Endothelial cell of umbilical vein (primary cell): ENCODE results near the gene CDH23. TPM values are rescaled to one million over a fixed set of nuclear protein-coding genes. Genes with fewer than 3 reads are reported as not detected.

ENCODE experiments used
- BruUV-seq: library from RNA; stranded (reverse); fragments of 400-500 nt; replicated peaks from 2 replicates; lab custom pipeline; 2021; lab: Mats Ljungman, UMichigan
- CTCF ChIA-PET: fragments of 300-600, 350-600 bp; sonication (Branson Sonifier 250); formaldehyde crosslinking; loops from one replicate; lab custom pipeline; 2021; ENCODE audit warnings: antibody characterized with exemption, inconsistent platforms; lab: Charles Lee
- POLR2A ChIA-PET: fragments of 300-600, 350-600 bp; sonication (Branson Sonifier 250); formaldehyde crosslinking; loops from one replicate; lab custom pipeline; 2021; ENCODE audit warnings: antibody characterized with exemption, inconsistent platforms; lab: Charles Lee
- DNase-seq: peaks from one replicate; pipeline ENCODE4 v3.0.0-alpha.2; 2011; ENCODE audit warnings: low read depth, low spot score
- FAIRE-seq: peaks from 2 replicates; lab custom pipeline; 2011; peaks lifted over from hg19 to GRCh38; lab: Jason Lieb, UNC
- H2AFZ ChIP-seq: 2 replicates; pipeline ENCODE4 v1.6.0; 2012; ENCODE audit warnings: low read depth, low read length, control low read depth, inconsistent platforms
- H3K27ac ChIP-seq: 2 replicates; pipeline ENCODE4 v1.5.1; 2011; ENCODE audit warnings: low read depth, mild to moderate bottlenecking, control low read depth, low read length, moderate library complexity; ENCODE audit not compliant: insufficient read depth
- H3K27me3 ChIP-seq, 2 experiments: 2 replicates each; pipeline versions ENCODE4 v1.6.0 to v1.6.1; 2011; ENCODE audit warnings: low read length in 2 of 2, mixed read lengths in 1 of 2; ENCODE audit not compliant: control insufficient read depth in 2 of 2, insufficient read depth in 2 of 2
- H3K36me3 ChIP-seq, 2 experiments: 2 replicates in 1 of 2; 3 replicates in 1 of 2; pipeline ENCODE4 v1.5.1; 2011; ENCODE audit warnings: low read length in 2 of 2, mild to moderate bottlenecking in 1 of 2, moderate library complexity in 1 of 2; ENCODE audit not compliant: control insufficient read depth in 2 of 2, insufficient read depth in 2 of 2; ENCODE audit errors: extremely low read depth in 1 of 2
- H3K4me1 ChIP-seq: 3 replicates; pipeline ENCODE4 v1.5.1; 2011; ENCODE audit warnings: mild to moderate bottlenecking, low read length; ENCODE audit not compliant: control insufficient read depth, insufficient read depth; ENCODE audit errors: extremely low read depth
- H3K4me2 ChIP-seq: 2 replicates; pipeline ENCODE4 v1.6.1; 2011; ENCODE audit warnings: low read length, control low read depth, mixed read lengths; ENCODE audit not compliant: insufficient read depth
- H3K4me3 ChIP-seq, 3 experiments: fragments of 200-600 bp in 1 of 3; sonication (generic), shearing (Covaris generic) in 1 of 3; replicated peaks in 1 of 3; 2 replicates each; pipeline ENCODE4 v1.5.1; 2011 to 2016; ENCODE audit warnings: control low read depth in 3 of 3, low read length in 3 of 3, mild to moderate bottlenecking in 2 of 3, inconsistent platforms in 1 of 3, low read depth in 1 of 3, moderate library complexity in 1 of 3; ENCODE audit not compliant: insufficient read depth in 1 of 3
- H3K79me2 ChIP-seq: 2 replicates; pipeline ENCODE4 v1.6.0; 2012; ENCODE audit warnings: low read length, inconsistent platforms; ENCODE audit not compliant: control insufficient read depth, insufficient read depth
- H3K9ac ChIP-seq: replicated peaks from 2 replicates; pipeline ENCODE3; 2011; ENCODE audit warnings: low read length, control low read depth; ENCODE audit not compliant: insufficient read depth; ENCODE audit errors: extremely low read depth
- H3K9me1 ChIP-seq: replicated peaks from 3 replicates; pipeline ENCODE4 v1.6.0; 2011; ENCODE audit warnings: mild to moderate bottlenecking, low read length; ENCODE audit not compliant: control insufficient read depth, insufficient read depth; ENCODE audit errors: extremely low read depth
- H3K9me3 ChIP-seq: replicated peaks from 2 replicates; pipeline ENCODE4 v1.5.1; 2012; ENCODE audit warnings: low read length, inconsistent platforms; ENCODE audit not compliant: control insufficient read depth, insufficient read depth
- H4K20me1 ChIP-seq: replicated peaks from 2 replicates; pipeline ENCODE3; 2011; ENCODE audit warnings: mild to moderate bottlenecking, low read length; ENCODE audit not compliant: control insufficient read depth, insufficient read depth; ENCODE audit errors: extremely low read depth
- CTCF ChIP-seq, 2 donors: IDR thresholded peaks; 1 replicate in 1 of 2; 2 replicates in 1 of 2; pipeline ENCODE4 v1.5.1; 2011; ENCODE audit warnings: low read length in 2 of 2, mild to moderate bottlenecking in 2 of 2, moderate library complexity in 2 of 2, control low read depth in 1 of 2, inconsistent platforms in 1 of 2, low read depth in 1 of 2; ENCODE audit not compliant: insufficient read depth in 1 of 2; ENCODE audit errors: extremely low read depth in 1 of 2
- EZH2 ChIP-seq: IDR thresholded peaks from 2 replicates; pipeline ENCODE4 v1.6.1; 2012; ENCODE audit warnings: borderline replicate concordance, low read depth, mild to moderate bottlenecking, moderate library complexity, low read length, inconsistent platforms; ENCODE audit not compliant: severe bottlenecking
- FOS ChIP-seq: IDR thresholded peaks from 2 replicates; pipeline ENCODE4 v1.6.1; 2011; ENCODE audit warnings: mild to moderate bottlenecking, low read length, moderate library complexity, borderline replicate concordance; ENCODE audit not compliant: insufficient read depth
- GATA2 ChIP-seq: IDR thresholded peaks from 2 replicates; pipeline ENCODE4 v1.7.0; 2011; ENCODE audit warnings: low read depth, mild to moderate bottlenecking, moderate library complexity, mixed read lengths, low read length; ENCODE audit not compliant: insufficient read length, insufficient read depth
- JUN ChIP-seq: IDR thresholded peaks from 2 replicates; pipeline ENCODE4 v1.6.1; 2011; ENCODE audit warnings: borderline replicate concordance, low read depth; ENCODE audit not compliant: insufficient read length, insufficient read depth
- MAX ChIP-seq: IDR thresholded peaks from 2 replicates; pipeline ENCODE4 v1.6.1; 2011; ENCODE audit not compliant: insufficient read depth, insufficient read length
- MYC ChIP-seq: IDR thresholded peaks from one replicate; pipeline ENCODE4 v1.6.1; 2011; ENCODE audit warnings: mild to moderate bottlenecking, low read depth, low read length
- POLR2A ChIP-seq: IDR thresholded peaks from 2 replicates; pipeline ENCODE4 v1.6.1; 2012; ENCODE audit warnings: low read depth, mild to moderate bottlenecking, control low read depth, low read length
- POLR2AphosphoS5 ChIP-seq: IDR thresholded peaks from 2 replicates; pipeline ENCODE4 v1.6.1; 2012; ENCODE audit warnings: low read depth, mild to moderate bottlenecking, control low read depth, low read length, moderate library complexity; ENCODE audit not compliant: insufficient read depth
- dilution Hi-C: fragments of 300-500 bp; cut with MboI; formaldehyde crosslinking; loops from one replicate; pipeline ENCODE4 v1.15.0; 2019; ENCODE audit warnings: low sequenced_read_pairs; ENCODE audit not compliant: extremely low pct_ligation_motif_present
- intact Hi-C: fragments of 100-400 bp; cut with micrococcal nuclease; formaldehyde crosslinking; loops from one replicate; pipeline ENCODE4 v1.10.0; 2022
- polyA plus RNA-seq, 4 experiments: library from polyadenylated mRNA; depleted of rRNA in 3 of 4; stranded (reverse) in 3 of 4; unstranded in 1 of 4; fragments of >200 nt; gene quantifications; 2 replicates each; pipeline versions ENCODE4 v1.2.1 to v1.2.3, GENCODE V29; 2011 to 2012; ENCODE audit warnings: missing spikeins in 1 of 4
- total RNA-seq: library from RNA; stranded (reverse); gene quantifications from 2 replicates; pipeline ENCODE4 v1.2.3, GENCODE V29; 2021

CDH23 gene
- total and polyA plus RNA-seq, 2 donors (not counting 3 experiments of a cell fraction or from before 2014, with no cell fraction given), result not detected

- dilution Hi-C loops (no loop called here), intact Hi-C loops (no loop called here)
- CTCF ChIA-PET, result no interaction called here
- no peak for TF ChIP-seq JUN
- TF ChIP-seq FOS, result no peak
- TF ChIP-seq EZH2, result no peak
- TF ChIP-seq POLR2AphosphoS5, result no peak
- no peak for TF ChIP-seq CTCF (IDR thresholded peaks at IDR 0.05; ENCODE audit: extremely low read depth in 1 of 2, insufficient read depth in 1 of 2, low read depth in 1 of 2, low read length in 2 of 2)
- no peak for TF ChIP-seq GATA2
- TF ChIP-seq POLR2A, result no peak
- TF ChIP-seq MAX, result no peak
- TF ChIP-seq MYC, result no peak
- Histone ChIP-seq H3K4me3 (no peak overlapping the region), H3K9me1 (no peaks in the 10 kb centered on the region), H4K20me1 (no peaks in the 10 kb centered on the region), H3K9ac (no peak overlapping the region), H2AFZ (no peak overlapping the region), H3K79me2 (no peaks in the 10 kb centered on the region), H3K4me2 (no peak overlapping the region), H3K27ac (no peak overlapping the region), H3K36me3 (no peaks in the 10 kb centered on the region), H3K9me3 (no peaks in the 10 kb centered on the region), H3K27me3 (peaks cover 0 to 8% of the 10 kb centered on the region in 2 experiments), H3K4me1 (no peaks in the 10 kb centered on the region)
- DNase-seq (no peak), FAIRE-seq (no peak)
- no TSS peak for BruUV-seq
- POLR2A ChIA-PET, result interaction anchor here (0.7 kb wide), 1 partner anchor 617 kb away, joined by 6 read pairs; no protein-coding TSS in a partner anchor
Observed at GRCh38 chr10:71651428-71651827, 254.7 kb downstream of the CDH23 start.
